ENCODE measurements around the gene UBASH3A.

The UBASH3A gene

GRCh38 chr21:42454786-42455185, 51.1 kb downstream of the UBASH3A start:
- TF ChIP-seq EZH2 (IDR thresholded peaks at IDR 0.05; ENCODE audit: borderline replicate concordance, low read depth, low read length, severe bottlenecking), result no peak

GRCh38 chr21:42455196-42455595, 51.5 kb downstream of the UBASH3A start:
- Histone ChIP-seq H3K4me2 (ENCODE audit: insufficient read depth, low read length) (no peak overlapping the region), H3K27me3 (ENCODE audit: insufficient read depth, low read length, poor library complexity) (no peaks in the 10 kb centered on the region), H3K36me3 (ENCODE audit: insufficient read depth, low read length) (no peaks in the 10 kb centered on the region), H3K4me1 (ENCODE audit: insufficient read depth, low read length) (peaks cover 48% of the 10 kb centered on the region), H3K9ac (ENCODE audit: low read depth, low read length) (no peak overlapping the region), H3K27ac (ENCODE audit: low read length) (no peak overlapping the region), H3K4me3 (ENCODE audit: low read depth in 1 of 2, low read length in 2 of 2) (no peak overlapping the region), H2AFZ (ENCODE audit: low read depth, low read length) (no peak overlapping the region), H4K20me1 (ENCODE audit: insufficient read depth, low read length) (no peaks in the 10 kb centered on the region), H3K79me2 (ENCODE audit: insufficient read depth, low read length) (no peaks in the 10 kb centered on the region), H3K9me3 (ENCODE audit: insufficient read depth, low read length, severe bottlenecking) (no peaks in the 10 kb centered on the region)
- TF ChIP-seq CTCF (IDR thresholded peaks at IDR 0.05; ENCODE audit: borderline replicate concordance, extremely low read depth, low read length, poor library complexity, severe bottlenecking) (no peak), EZH2 (IDR thresholded peaks at IDR 0.05; ENCODE audit: borderline replicate concordance, low read depth, low read length, severe bottlenecking) (no peak)
- DNase-seq, result no peak
- ATAC-seq (ENCODE audit: insufficient read depth, low read depth), result no peak

More at GRCh38 chr21:42454786-42455185, 51.1 kb downstream of the UBASH3A start:
- no peak for DNase-seq
- Histone ChIP-seq H3K4me3 (ENCODE audit: low read depth in 1 of 2, low read length in 2 of 2) (no peak overlapping the region), H3K4me2 (ENCODE audit: insufficient read depth, low read length) (no peak overlapping the region), H2AFZ (ENCODE audit: low read depth, low read length) (no peak overlapping the region), H3K9me3 (ENCODE audit: insufficient read depth, low read length, severe bottlenecking) (no peaks in the 10 kb centered on the region), H3K4me1 (ENCODE audit: insufficient read depth, low read length) (peaks cover 48% of the 10 kb centered on the region), H3K27me3 (ENCODE audit: insufficient read depth, low read length, poor library complexity) (no peaks in the 10 kb centered on the region), H3K9ac (ENCODE audit: low read depth, low read length) (no peak overlapping the region), H4K20me1 (ENCODE audit: insufficient read depth, low read length) (no peaks in the 10 kb centered on the region), H3K36me3 (ENCODE audit: insufficient read depth, low read length) (no peaks in the 10 kb centered on the region), H3K79me2 (ENCODE audit: insufficient read depth, low read length) (no peaks in the 10 kb centered on the region), H3K27ac (ENCODE audit: low read length) (no peak overlapping the region)
- ATAC-seq (ENCODE audit: insufficient read depth, low read depth), result no peak

GRCh38 chr21:42455754-42456440, 52.2 kb downstream of the UBASH3A start:
- H3K9me3 ChIP-seq (ENCODE audit: insufficient read depth, low read length, severe bottlenecking), result no peaks in the 10 kb centered on the region
- TF ChIP-seq EZH2 (IDR thresholded peaks at IDR 0.05; ENCODE audit: borderline replicate concordance, low read depth, low read length, severe bottlenecking) (no peak), CTCF (IDR thresholded peaks at IDR 0.05; ENCODE audit: borderline replicate concordance, extremely low read depth, low read length, poor library complexity, severe bottlenecking) (no peak)
- ATAC-seq (ENCODE audit: insufficient read depth, low read depth) (no peak), DNase-seq (no peak)
- no peak overlapping the region for H3K9ac ChIP-seq (ENCODE audit: low read depth, low read length)
- no peaks in the 10 kb centered on the region for H3K79me2 ChIP-seq (ENCODE audit: insufficient read depth, low read length)
- no peak overlapping the region for H3K4me2 ChIP-seq (ENCODE audit: insufficient read depth, low read length)
- H3K4me1 ChIP-seq (ENCODE audit: insufficient read depth, low read length), result peaks cover 48% of the 10 kb centered on the region
- no peaks in the 10 kb centered on the region for H3K27me3 ChIP-seq (ENCODE audit: insufficient read depth, low read length, poor library complexity)
- H3K27ac ChIP-seq (ENCODE audit: low read length), result no peak overlapping the region
- H4K20me1 ChIP-seq (ENCODE audit: insufficient read depth, low read length), result no peaks in the 10 kb centered on the region
- H2AFZ ChIP-seq (ENCODE audit: low read depth, low read length), result no peak overlapping the region
- no peaks in the 10 kb centered on the region for H3K36me3 ChIP-seq (ENCODE audit: insufficient read depth, low read length)
- H3K4me3 ChIP-seq (ENCODE audit: low read depth in 1 of 2, low read length in 2 of 2), result no peak overlapping the region

- Histone ChIP-seq H2AFZ (ENCODE audit: low read depth, low read length) (no peak overlapping the region), H3K4me3 (ENCODE audit: low read depth in 1 of 2, low read length in 2 of 2) (no peak overlapping the region), H3K4me2 (ENCODE audit: insufficient read depth, low read length) (no peak overlapping the region), H3K27me3 (ENCODE audit: insufficient read depth, low read length, poor library complexity) (no peaks in the 10 kb centered on the region), H3K4me1 (ENCODE audit: insufficient read depth, low read length) (peaks cover 53% of the 10 kb centered on the region), H3K9me3 (ENCODE audit: insufficient read depth, low read length, severe bottlenecking) (no peaks in the 10 kb centered on the region), H3K27ac (ENCODE audit: low read length) (peak overlapping the region; percentile 17; the same call in 1 of the 2 replicates), H3K79me2 (ENCODE audit: insufficient read depth, low read length) (no peaks in the 10 kb centered on the region), H3K36me3 (ENCODE audit: insufficient read depth, low read length) (no peaks in the 10 kb centered on the region), H4K20me1 (ENCODE audit: insufficient read depth, low read length) (no peaks in the 10 kb centered on the region), H3K9ac (ENCODE audit: low read depth, low read length) (no peak overlapping the region)
- DNase-seq (peak; percentile 51), ATAC-seq (ENCODE audit: insufficient read depth, low read depth) (peak; percentile 37; the same call in 2 of the 3 replicates)
- TF ChIP-seq EZH2 (IDR thresholded peaks at IDR 0.05; ENCODE audit: borderline replicate concordance, low read depth, low read length, severe bottlenecking) (no peak), CTCF (IDR thresholded peaks at IDR 0.05; ENCODE audit: borderline replicate concordance, extremely low read depth, low read length, poor library complexity, severe bottlenecking) (no peak)
Observed at GRCh38 chr21:42456457-42456856, 52.8 kb downstream of the UBASH3A start.
